Prostate gland (tissue), 2 donors: ENCODE results near the gene PAPOLG.

Experiments
- CTCF ChIP-seq, 4 experiments: fragments of 200-600 bp in 2 of 4; fragments of 450-650 bp in 2 of 4; sonication (generic) in 2 of 4; IDR thresholded peaks; 1 replicate in 3 of 4; 2 replicates in 1 of 4; pipeline ENCODE4 v1.5.1; 2016 to 2019; ENCODE audit warnings: antibody characterized with exemption in 4 of 4, mild to moderate bottlenecking in 2 of 4, moderate library complexity in 2 of 4
- POLR2AphosphoS5 ChIP-seq: sonication (generic); formaldehyde crosslinking; IDR thresholded peaks from one replicate; pipeline ENCODE4 v1.6.1; 2017; ENCODE audit warnings: antibody characterized with exemption

GRCh38 chr2:60839126-60839813, 83.2 kb downstream of the PAPOLG start:
- TF ChIP-seq CTCF (IDR thresholded peaks at IDR 0.05) (no peak), POLR2AphosphoS5 (no peak)
